ENCODE measurements around the gene SYT3.

SYT3 gene

DNA sequence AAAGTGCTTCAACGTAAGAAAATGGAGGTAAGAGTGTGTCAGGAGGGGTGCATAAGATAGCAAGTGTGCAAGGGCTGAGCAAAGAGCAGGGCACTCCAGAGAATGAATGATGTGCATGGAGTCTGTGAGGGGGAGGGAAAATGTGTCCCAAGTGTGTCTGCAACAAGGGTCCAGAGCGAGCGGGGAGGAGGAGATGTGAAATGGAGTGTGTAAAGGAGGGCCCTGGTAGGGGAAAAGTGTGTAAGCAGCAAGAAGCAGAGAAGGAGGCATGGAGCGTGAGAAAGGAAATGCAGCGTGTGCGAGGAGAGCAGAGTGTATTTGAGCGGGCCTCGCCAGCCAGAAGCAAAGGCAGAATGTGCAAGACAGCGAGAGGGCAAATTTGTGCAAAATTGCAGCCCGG is 21.3 kb upstream of the SYT3 start:
- no peak for DNase-seq

GRCh38 chr19:50660088-50660366 is 20.3 kb upstream of the SYT3 start:
- DNase-seq: no peak

DNA sequence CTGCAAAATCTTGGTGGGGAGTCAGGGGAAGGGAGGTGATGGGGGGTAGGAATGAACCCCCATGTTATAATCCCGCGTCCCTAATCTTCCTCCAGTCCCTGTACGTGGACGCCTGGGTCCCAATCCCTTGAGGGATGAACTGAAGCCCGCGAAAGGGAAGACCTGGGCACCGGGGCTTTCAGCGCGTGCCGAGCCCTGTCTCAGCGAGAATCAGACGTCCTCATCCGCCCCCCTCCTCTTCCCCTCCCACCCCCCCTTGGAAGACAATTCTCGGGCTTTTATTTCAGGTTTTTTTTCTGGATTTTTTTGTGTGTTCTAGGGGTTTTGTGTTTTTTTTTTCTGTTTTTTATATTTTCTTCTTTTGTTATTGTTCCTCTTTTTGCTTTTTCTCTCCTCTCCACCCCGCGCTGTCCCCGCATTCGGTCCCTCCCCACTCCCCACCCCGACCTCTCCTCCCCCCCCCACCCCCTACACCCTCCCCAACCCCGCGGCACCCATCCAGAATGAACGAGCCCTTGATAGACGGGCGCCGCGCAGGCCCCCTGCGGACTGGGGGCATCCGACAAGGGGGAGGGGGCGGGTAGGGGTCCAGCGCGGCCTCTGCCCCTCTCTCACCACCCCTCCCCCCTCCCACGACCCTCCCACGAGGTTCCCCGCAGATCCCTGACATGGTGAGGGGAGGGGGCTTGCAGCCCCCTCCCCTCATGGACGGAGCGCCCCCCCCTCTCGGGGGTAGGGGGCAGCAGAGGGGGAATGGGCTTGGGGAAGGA is 19.8 kb upstream of the SYT3 start:
- peak; percentile 26 for DNase-seq

- DNase-seq: peak; percentile 70
Measured at GRCh38 chr19:50658441-50659317, 19.0 kb upstream of the SYT3 start.

GRCh38 chr19:50657712-50658440 is 18.2 kb upstream of the SYT3 start:
- peak; percentile 97 for DNase-seq

DNA sequence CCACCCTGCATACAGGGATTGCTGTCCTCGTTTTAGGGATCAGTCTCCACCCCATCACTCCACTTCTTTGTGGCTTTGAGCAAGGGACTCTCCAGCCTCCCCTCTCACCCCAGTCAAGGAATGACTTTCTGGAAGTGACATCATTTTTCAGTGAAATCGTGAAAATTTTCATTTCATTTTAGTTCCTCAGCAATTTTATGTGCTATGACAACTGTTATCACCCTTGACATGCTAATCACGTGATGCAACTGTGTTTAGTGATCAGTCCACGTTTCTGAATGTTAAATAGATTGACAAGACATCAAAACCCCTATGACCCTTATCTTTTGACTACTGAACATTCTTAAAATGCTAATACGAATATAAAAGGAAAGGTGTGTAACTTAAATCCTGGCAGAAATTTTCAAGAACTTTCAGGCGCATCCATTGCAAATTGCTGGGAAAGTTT is 17.6 kb upstream of the SYT3 start:
- no peak for DNase-seq

- no peak for DNase-seq
Measured at GRCh38 chr19:50654882-50655281, 15.2 kb upstream of the SYT3 start.

GRCh38 chr19:50652722-50653121 is 13.0 kb upstream of the SYT3 start:
- DNase-seq: no peak

GRCh38 chr19:50651174-50651573 is 11.5 kb upstream of the SYT3 start:
- no peak for DNase-seq

GRCh38 chr19:50649433-50650391 is 10.0 kb upstream of the SYT3 start, which contains the start of gene C19orf81:
Gene C19orf81 (plus strand): TSS chr19:50649445. CDS start chr19:50649445, 0 bp downstream.
- DNase-seq: no peak

DNA sequence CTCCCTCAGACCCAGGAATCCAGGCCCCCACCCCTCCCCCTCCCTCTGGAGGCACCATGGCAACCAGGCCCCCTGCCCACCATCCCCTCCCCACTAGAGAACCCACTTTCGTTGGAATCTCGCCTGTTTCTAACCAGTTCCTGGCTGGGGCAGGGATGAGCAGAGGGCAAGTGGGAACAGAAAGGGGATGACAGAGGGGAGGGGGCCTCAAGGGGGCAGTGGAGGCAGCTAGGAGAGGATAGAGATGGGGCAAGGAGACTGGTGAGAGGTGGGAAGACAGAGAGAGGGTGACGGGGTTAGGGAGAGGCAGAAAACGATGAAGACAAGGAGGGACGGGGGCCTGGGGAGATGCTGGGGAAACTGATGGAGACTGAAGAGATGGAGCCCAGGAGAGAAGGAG is 9.0 kb upstream of the SYT3 start:
- no peak for DNase-seq

DNA sequence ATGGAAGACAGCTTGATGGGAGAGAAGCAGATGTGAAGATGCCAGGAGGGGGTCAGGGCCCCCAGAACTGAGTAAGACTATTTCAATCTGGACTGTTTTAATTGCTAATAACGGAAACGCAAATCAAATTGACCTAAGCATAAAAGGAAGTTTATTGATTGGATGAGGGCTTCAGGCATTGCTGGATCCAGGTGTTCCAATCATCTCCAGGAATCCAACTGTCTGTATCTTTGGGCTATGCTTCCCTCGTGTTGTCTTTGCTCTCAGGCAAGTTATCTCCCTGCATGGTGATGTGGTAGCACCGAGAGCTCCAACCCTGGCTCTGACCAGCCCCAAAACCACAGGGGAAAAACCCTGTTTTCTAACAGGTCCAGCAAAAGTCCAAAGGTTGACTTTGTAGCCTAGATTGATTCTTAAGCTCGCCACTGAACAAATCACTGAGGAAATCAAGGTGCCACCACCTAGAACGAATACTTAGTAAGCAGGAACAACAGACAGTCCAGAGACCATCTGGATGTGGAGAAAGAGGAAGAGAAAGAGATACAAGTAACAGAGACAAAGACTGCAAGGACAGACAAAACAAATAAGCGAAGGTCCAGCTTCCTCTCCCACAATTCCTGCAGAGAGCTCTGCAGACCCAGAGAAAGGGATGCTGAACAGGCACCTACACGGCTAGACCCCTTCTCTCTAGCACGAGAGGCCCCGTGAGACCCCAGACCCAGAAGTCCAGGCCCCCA is 8.4 kb upstream of the SYT3 start:
- DNase-seq: no peak

DNA sequence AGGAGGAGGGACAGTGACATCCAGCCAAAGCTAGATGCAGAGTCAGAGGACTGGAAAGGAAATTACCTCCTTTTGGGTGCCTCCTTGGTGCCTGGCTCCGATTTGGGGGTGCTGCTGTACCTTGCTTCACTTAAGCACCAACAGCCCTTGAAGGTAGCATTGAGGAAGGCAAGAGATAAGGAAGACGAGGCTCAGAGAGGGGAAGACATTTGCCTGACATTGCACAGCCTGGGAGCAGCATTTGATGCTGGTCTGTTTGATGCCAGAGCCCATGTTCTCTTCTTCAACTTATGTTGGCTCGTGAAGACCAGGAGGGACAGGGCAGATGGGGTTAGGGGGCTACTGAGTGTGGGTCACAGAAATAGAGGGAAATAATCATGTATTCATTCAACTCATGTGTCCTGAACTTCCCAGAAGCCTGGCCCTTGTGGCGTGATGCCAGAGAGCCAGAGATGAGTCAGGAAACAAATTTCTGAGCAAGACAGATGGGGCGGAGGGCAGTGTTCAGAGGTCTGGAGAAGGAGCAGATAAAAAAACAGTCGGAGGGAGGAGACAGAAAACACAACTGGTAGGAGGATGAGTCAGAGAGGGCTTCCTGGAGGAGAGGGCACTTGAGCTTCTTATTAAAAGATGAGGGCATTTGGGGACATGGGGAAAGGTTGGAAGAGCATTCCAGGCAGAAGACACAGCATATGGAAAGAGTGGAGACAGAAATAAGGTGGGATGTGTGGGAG is 6.6 kb upstream of the SYT3 start:
- DNase-seq: no peak

DNA sequence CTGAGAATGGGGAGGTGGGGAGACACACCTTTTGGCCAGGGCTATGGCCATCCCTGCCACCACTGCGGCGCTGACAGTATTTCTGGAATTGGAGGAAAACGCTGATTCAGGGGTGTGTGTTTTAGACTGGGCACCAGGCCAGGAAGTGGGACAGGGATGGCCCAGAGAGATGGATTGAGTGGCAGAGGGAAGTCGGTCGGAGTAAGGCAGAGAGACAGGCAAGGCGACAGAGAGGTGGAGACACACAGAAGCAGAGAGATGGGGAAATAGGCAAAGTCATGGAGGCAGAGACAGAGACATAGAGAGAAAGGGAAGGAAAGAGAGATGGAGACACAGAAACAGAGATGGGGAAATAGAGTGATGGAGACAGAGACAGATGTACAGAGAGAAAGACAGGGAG is 5.4 kb upstream of the SYT3 start:
- DNase-seq: no peak

DNA sequence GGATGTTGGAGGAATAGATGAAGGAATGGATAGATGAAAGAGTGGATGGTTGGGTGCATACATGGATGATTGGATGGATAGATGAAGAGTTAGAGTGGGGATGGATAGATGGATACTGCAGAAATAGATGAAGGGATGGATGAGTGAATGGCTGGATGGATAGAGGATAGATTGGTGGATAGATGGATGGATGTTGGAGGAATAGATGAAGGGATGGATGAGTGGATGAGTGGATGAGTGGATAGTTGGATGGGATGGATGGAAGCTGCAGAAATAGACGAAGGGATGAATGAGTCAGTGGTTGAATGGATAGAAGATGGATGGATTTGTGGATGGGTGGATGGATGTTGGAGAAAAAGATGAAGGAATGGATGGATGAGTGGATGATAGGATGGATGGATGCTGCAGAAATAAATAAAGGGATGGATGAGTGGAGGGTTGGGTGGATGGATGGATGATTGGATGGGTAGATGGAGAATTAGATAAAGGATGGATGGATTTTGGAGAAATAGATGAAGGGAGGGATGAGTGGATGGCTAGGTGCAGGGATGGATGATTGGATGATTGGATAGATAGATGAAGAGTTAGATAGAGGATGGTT is 4.7 kb upstream of the SYT3 start:
- DNase-seq: no peak

DNA sequence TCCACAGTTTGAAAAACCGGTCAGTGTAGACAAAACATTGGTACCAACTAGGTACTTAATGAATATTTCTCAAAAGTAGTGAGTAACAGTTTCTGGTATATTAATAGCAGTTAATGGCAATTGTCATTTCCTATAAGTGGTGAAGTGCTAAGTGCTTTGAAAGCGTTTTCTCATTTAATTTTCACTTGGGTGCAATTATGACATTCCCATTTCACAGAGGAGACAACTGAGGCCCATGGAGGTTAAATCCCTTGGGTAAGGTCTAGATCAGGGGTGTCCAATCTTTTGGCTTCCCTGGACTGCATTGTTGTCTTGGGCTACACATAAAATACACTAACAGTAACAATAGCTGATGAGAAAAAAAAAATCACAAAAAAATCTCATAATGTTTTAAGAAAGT is 687 bp upstream of the SYT3 start:
- no peak for DNase-seq

GRCh38 chr19:50638600-50638999 is 1.1 kb downstream of the SYT3 start:
- DNase-seq: no peak

DNA sequence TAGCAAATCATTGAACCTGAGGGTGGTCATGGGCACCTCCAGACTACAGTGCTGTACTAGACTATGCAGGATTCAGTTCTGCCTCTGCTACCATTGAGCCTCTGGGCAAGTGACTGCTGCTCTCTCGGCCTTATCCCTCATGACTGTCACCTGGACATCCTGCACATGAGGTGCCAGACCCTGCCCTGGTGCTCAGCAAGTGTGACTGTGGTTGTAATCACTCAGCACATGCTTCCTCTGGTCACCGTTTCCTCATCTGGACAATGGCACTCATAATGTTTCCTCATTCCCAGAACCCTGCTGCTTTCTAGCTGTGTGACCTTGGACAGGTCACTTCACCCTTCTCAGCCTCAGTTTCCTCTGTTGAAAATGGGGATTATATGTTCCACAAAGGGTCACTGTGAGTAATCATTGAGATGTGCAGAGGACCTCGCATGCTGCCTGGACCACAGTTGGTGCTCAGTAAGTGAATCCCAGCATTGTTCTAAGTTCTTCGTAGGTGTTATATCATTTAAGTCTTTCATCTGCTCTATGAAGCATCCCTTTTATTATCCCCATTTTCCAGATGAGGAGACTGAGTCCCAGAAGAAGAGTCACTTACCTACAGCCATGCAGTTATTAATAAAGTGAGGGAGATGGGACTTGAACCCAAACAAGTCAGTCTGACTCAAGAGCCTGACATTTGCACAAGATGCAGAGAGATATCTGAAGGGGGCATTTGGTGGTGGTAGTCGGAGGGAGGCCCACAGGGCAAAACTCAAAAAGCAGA is 3.2 kb downstream of the SYT3 start:
- no peak for DNase-seq

GRCh38 chr19:50633973-50634372 is 5.7 kb downstream of the SYT3 start:
- DNase-seq: no peak

DNA sequence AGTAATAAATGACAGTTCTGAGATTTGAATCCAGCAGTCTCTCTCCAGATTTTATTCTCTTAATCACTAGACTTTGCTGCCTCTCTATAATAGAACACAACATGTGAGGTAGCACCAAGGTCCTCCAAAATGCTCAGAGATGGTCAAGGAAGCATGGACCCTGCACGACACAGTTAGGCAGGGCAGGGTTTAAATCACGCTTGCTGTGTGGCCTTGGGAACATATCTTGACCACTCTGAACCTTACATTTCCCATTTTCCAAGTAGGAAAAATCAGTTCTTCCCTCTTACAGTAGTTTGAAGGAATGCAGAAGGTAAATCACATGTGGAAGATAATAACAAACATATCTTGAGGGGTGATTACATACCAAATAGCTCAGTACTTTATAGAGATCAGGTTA is 6.3 kb downstream of the SYT3 start:
- DNase-seq: no peak

Data from NCI-H1092 treated with DMSO at 0.1 percent for 48 hours (cell line).